IPS-NIHi11 (cell line): Measurements from ENCODE around the gene PPP1R13L.

Experiments used
- DNase-seq: peaks from one replicate; pipeline ENCODE4 v3.0.0; 2012; ENCODE audit warnings: mixed read lengths, low spot score

PPP1R13L gene

DNA sequence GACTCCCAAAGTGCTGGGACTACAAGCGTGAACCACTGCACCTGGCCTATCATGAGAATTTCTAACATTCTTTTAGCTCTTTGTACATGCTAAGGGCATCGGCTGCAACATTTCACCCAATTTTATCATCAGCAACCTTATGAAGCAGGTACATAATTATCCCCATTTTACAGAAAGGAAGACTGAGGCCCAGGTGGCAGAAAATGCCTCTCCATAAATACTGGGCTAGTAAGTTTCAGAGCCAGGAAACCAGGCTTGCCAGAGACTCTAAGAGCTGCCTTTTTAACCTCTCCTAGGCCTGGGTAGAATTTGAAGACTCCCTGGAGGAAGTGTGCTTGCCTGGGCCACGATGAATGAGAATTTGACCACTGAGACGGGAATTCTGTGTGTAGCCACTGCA lies 36.7 kb downstream of the PPP1R13L start:
- peak; percentile 3 for DNase-seq

DNA sequence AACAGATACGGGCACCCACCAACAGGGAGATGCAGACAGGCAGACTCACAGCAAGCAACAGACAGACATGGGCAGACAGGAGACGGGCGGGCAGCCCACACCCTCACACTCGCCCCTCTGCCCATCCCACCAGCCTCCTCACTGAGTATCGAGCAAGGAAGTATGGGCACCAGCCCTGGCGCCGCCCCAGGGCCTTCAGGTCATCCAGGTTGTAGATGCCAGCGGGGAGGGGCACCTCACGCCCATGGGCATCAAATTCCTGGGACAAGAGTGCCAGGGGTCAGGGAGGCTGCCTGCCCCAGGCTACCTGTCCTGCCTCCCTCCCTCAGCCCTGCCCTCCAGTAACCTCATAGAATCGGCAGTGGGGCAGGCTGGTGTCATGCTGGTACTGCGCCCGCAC lies 40.2 kb downstream of the PPP1R13L start:
- peak; percentile 6 for DNase-seq

DNA sequence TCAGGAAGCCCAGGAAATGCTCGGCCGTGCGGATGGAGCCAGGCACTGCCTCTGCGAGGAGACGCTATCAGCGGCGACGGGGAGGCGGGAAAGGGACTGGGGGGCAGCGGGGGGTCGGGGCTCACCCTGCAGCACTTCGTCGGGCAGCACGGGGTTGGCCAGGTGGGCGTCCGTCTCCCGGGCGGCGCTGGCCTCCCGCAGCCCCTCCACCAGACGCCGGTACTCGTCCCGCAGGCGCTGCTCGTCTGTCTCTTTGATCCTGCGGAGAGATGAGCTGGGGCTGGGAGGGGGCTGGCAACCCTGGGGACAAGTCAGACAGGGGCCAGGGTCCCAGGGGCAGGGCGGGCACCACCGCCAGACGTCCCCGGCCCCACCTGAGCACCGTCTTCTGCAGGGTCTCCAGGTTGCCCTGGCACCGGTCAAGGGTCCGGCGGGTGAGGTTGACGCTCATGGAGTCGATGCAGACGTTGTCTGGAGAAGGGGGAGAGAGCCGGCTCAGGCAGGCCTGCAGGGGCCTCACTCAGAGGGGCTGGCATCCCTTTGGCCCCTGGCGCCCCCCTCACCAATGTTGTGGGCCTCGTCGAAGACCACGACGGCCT lies 40.9 kb downstream of the PPP1R13L start:
- DNase-seq, result peak; percentile 10

DNA sequence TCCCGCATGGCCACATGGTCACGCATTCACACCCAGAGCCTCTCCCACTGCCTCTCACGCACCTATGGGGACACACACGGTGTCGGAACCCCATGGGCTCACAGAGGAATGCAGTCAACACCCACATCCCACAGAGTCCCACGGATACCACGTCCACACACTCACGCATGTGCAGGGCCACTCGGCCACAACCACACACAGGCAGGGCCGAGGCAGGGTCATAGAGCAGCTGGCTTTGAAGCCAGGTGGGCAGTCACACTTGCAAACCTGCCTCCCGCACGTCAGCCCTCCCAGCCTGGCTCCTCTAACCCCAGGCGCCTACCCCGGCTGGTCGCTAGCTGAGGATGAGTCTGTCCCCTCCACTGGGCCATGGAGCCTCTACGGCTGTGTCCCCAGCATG lies 42.6 kb downstream of the PPP1R13L start:
- DNase-seq, result peak; percentile 7

DNA sequence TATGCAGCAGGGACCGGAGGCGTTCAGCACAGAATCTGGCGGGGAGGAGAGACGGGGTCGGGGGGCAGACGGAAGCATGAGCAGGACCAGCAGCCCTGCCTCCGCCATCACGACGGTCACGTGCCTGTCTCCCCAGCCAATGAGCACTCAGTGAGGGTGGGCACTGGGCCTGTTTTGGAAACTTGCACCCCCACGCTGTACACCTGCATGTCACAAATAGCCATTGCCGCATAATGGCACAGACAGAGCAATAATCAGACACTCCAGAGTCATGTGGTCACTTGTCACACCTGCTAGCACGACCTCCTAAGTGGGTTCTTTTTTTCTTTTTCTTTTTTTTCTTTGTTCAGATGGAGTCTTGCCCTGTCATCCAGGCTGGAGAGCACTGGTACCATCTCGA lies 43.3 kb downstream of the PPP1R13L start:
- DNase-seq, result no peak

DNA sequence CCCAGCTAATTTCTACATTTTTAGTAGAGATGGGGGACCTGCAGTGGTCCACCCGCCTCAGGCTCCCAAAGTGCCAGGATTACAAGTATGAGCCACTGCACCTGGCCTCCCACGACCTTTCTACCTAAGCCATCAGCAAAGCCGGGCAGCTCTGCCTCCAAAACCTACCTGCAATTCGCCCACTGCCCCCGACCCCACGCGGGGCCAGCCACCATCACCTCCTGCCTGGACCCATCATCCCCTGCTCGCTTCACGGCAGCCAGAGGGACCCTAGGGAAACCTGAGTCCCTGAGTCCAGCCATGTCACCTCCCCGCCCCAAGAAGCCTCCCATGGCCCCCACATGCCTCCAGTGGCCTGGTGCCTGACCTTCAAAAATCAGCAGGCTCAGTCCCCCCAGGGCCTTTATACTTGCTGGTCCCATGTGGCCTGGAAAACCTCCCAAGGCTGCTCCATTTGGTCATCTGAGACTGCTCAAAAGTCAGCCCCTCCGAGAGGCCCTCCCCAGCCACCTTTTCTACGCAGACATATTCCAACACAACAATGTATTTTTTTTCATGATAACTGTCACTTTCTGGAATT lies 46.6 kb downstream of the PPP1R13L start:
- DNase-seq, result peak; percentile 8

DNA sequence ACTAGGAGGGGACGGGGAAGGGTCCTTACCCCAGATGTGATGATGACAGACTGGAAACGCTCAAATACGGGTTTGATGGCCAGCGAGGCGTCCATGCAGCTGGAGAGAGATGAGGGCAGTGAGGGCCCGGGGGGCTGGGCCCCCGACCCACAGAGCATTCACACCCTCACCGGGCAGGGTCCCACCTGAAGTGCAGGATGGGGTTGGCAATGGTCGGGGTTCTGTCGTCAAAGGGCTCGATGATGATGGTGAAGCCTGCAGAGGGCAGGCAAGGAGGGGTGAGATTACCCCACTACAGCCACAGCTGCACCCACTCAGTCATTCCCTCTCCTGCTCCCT lies 47.5 kb downstream of the PPP1R13L start:
- DNase-seq, result peak; percentile 12

DNA sequence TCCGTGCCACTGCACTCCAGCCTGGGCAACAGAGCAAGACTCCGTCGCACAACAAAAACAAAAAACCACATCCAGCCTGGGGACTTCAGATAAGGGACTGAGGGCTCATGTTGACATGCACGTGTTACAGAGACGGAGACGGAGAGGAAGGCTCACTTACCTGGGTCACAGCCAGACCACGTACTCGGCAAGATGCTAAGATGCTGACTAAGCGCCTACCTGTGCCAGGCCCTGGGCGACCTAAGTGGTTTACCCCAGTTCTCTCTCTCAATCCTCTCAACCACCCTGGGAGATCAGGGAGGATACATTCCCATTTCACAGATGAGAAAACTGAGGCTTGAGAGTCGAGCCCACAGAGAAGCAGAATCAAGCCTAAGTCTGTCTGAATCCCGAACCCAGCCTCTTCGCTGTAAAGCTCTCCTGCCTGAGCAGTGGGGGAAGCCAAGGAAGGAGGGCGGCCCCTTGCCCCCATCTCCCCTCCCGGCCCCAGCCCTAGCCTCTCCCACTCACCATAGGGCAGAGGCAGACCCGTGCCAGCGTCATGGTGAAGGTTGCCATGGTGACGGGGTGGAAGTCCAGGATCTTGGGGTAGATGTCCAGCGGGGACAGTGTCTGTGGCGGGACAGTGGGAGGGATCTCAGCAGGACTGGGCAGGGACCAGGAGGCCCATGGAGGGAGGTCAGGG lies 48.0 kb downstream of the PPP1R13L start:
- peak; percentile 7 for DNase-seq

DNA sequence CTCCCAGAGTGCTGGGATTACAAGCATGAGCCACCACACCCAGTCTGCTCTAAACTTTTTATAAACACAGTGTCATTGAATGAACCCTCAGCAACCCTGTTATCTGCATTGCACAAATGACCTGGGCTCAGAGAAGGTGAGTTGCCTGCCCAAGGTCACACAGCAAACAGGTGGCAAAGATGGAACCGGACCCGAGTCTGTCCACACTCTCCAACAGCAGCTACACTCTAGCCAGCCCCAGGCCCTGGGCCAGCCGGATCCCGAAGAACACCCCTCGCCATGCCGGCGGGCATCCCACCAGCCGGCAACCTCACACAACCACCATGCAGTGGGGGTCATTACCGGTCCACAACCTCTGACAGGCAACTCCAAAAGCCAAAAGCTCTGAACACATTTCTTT lies 49.0 kb downstream of the PPP1R13L start:
- no peak for DNase-seq

DNA sequence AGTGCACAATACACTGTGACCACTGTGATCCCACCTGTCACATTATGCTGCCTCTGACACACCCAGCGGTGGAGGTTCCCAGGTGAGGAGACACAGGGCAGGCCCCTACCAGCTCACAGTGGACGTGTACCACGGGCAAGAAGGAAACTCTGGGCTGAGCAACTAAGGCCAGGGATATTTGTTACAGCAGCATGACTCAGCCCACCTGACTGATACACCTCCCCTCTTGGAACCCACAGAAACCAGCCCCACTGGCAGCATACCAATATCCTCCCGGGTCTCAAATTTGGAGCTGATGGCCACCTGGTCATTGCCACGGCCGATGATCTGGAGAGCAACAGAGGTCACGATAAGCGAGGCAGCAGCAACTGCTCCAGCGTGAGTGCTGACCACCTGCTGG lies 49.5 kb downstream of the PPP1R13L start:
- DNase-seq, result peak; percentile 3

DNA sequence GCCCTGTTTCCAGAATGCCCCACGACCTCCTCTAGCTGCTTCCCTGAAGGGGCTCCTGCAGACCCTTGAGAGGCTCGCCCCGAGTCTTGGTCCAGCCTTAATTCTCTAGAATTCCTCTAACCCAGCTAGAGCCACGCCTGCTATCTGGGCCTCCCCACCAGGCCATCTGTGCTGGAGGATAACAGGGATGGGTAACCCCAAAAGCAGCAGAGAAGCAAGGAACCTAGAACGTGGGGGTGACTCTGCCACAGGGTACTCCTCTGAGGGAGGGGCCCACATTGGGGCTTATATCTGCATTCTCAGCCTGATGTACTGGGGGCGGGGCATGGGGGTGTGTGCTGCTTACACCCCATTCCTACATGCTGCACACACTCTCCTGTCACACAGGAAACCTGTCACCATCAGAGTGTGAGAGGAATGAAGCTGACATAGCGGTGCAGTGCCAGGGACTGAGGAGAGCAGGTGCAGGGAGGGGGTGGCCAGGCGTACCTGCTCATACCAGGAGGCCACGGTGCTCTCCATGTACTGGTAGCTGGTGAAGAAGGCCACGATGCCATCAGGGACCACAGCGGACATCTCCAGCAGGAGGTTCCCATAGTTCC lies 50.5 kb downstream of the PPP1R13L start:
- peak; percentile 3 for DNase-seq

DNA sequence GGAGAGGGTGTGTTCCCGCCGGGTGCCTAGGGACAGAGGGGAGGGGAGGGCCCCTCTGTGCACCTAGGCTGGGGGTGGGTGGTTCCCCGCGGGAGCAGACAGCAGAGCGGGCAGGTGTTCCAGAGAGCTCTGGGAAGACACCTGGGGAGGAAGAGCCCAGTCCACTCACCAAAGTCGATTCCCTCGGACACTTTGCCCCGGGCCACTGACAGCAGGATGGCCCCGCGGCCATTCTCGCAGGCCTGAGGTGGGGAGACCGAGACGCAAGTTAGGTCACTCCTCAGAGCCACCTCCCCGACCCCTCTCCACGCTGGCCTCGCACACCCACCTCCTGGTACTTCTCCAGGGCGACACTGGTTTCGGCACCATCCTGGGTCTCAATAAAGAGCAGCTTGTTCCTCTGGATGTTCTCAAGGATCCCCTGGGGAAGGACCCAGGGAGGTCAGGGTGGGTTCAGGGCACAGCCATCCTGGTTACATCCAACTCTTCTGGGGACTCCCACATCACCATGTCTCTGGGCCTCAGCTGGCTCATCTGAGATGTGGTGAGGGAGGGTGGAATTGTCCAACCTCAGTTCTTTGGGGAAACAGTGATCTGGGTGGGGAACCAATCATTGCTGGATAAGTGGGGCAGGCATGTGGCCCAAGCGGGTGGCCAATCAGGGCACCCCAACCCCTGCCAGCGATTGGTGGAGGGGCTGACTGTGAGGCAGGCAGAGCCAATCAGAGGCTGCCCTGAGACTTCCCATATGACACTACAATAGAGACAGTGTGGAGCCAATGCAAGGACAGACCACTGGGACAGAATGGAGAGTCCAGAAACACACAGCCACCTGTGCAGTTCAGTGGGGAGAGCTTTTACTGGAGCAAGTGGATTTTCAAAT lies 51.7 kb downstream of the PPP1R13L start:
- DNase-seq, result peak; percentile 46

DNA sequence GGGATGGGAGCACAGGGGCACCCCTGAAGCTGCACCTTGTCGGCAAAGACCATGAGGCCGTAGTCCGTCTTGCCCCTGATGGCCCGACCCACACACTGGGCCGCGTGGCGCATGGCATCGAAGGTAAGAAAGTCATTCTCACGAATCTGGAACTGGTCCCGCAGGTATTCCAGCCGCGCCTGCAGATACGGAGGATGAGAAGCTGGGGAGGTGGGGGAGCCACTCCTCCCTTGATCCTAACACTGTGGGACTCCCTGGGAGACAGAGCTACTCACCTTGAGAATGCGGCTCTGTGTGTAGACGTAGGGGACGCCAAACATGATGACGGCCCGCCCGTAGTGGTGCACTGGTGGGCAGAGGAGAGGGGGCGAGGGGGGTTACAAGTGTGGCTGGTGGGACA lies 52.4 kb downstream of the PPP1R13L start:
- no peak for DNase-seq

DNA sequence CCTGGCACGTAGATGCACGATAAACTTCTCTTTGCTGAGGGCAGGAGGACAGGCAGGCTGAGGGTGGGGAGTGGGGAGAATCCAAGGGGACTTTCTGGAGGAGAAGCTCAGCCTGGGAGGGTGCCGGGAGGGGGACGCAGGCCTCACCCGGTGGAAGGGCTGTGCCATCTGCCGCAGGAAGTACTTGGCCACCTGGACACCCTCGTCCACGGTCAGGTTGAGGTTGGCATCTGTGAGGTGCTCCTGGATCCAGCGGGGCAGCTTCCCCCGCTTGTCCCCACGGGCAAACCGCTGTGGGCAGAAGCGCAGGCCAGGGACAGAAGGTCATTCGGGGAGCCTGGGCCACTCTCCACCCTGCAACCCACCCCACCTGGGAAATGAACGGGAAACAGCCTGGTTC lies 52.8 kb downstream of the PPP1R13L start:
- peak; percentile 7 for DNase-seq

DNA sequence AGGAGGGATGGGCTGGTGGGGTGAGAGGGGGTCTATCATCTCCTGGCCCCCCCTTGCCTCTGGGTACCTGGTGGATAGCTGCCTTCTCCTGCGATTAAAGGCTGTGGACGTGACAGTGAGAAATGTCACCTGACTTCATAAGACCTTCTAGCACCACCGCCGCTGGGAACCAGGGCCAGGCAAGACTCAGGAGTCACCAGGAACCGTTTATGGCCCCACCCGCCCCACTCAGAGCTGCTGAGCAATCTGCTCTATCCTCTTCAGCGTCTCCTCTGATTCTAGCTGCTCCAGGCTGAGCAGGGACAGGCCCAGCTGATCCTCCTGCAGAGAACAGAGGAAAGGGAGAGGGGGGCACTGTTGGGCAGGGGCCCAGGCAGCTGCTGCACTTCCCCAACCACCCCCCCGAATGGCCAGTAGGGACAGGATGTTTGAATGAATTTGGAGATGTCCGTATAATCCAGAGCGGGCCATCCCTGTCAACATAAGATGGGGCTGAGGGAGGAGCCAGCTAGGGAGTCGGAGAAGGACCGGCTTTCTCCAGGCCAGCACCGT lies 53.4 kb downstream of the PPP1R13L start:
- peak; percentile 14 for DNase-seq

DNA sequence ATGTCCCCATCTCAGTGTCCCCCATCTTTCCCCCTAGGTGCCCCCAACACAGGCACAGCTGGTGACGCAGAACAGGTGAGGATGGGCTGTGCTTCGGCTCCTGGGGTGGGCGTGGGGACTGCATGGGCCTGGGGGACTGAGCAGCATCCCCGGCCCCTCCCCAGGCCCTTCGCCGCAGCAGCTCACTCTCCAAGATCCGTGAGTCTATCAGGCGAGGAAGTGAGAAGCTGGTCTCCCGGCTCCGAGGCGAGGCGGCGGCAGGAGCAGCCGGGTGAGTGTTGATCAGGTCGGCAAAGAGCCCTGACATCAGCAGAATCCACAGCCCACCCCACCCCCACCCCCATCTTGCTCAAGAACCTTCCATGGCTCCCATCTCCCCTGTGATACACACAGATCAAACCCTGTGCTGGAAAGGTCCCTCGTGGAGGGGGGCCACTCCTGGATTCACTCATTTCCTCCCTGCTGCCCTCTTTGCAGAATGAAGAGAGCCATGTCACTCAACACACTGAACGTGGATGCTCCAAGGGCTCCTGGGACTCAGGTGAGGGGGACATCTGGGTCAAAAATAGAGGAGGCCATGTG lies 54.3 kb downstream of the PPP1R13L start:
- DNase-seq, result peak; percentile 15

DNA sequence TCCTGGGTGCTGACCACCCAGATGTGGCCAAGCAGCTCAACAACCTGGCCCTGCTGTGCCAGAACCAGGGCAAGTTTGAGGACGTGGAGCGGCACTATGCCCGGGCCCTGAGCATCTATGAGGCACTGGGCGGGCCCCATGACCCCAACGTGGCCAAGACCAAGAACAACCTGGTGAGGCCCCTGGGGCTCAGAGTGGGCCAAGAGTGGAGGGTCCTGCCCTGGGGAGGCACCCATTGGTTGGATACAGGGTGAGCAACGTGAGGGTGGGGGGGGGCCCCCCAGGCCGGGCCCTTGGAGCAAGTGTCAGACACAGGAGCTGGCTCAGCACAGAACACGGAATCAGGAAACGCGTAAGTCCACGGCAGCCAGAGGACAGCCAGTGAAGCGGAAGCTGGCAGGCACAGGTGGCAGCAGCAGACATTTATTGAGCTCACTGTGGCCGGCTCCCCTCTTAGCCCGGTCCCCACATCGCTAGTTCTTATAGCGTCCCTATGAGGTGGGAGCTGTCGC lies 55.4 kb downstream of the PPP1R13L start:
- peak; percentile 22 for DNase-seq

DNA sequence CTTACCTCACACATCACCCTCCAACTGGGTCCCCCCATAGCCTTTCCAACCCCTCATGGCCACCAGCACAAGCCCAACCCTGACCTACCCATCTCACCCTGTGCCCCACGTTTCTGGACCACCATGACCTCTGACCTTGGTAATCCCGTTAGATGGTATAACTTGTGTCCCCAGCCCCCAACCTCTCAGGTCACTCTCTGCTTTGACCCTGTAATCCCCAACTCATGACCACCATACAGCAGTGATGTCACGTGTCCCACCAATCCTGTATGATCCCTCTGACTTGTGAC lies 55.8 kb downstream of the PPP1R13L start:
- DNase-seq, result peak; percentile 21

DNA sequence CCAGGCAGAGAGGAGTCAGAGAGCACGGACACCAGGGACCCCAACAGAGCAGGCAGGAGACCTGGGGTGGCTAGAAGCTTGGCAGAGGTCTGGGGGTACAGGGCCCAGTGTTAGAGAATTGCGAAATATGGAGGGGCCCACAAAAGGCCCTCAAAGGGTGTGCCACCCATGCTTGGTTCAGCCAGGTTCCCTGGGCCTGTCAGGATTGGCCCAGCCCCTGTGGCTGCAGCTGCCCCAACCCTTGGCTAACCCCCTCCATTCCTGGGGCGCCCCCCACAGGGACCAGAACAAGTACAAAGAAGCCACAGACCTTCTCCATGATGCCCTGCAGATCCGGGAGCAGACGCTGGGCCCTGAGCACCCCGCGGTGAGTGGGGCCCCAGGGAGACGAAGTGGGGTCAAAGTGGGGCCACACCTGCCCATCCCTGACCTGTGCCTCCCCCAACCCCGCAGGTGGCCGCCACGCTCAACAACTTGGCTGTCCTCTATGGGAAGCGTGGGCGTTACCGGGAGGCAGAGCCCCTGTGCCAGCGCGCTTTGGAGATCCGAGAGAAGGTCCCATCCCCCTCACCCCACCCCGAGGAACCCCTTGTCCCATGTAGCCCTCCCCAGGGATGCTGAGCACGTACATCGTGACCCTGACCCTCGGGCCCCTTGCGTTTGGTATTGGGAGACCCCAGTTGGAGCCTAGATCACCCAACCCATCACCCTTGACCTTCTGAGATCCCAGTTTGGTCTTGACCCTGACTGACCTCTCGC lies 56.3 kb downstream of the PPP1R13L start:
- DNase-seq, result peak; percentile 65

DNA sequence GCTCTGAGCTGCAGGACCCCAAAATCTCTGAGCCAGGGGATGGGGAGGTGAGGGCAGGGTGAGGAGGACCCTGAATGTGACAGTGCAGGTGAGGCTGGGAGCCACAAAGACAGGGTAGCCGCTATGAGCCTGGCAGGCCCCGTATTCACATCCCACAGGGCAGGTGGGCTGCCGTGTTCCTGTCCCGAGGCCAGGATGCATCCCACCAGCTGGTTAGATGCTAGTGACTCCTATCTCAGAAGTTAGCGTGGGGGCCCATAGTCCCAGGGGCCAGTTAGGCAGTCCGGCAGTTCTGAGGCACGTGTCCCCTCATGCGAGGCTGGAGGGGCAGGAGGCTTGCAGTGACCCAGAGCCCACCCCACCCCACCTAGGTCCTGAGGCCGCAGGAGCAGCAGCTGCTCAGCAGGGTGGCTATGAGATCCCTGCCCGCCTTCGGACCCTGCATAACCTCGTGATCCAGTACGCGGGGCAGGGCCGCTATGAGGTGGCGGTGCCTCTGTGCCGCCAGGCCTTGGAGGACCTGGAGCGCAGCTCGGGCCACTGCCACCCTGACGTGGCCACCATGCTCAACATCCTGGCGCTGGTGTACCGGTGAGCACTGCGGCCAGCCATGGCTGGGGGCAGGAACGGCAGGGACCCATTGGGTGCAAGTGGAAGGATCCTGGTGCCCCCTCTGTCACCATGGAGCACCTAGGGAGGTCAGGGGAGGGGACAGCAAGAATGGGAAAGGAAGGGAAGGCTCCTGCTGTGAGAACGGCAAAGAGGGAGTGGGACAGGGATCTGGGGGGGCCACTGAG lies 57.1 kb downstream of the PPP1R13L start:
- DNase-seq, result peak; percentile 40
